SH-SY5Y (cell line): ENCODE results near the gene C14orf119.

Experiments
- GATA2 ChIP-seq: IDR thresholded peaks from 2 replicates; pipeline ENCODE4 v1.6.1; 2011; ENCODE audit warnings: mild to moderate bottlenecking, low read depth, low read length
- GATA3 ChIP-seq: IDR thresholded peaks from 2 replicates; pipeline ENCODE4 v1.6.1; 2011; ENCODE audit warnings: low read depth, mild to moderate bottlenecking, low read length, moderate library complexity

GRCh38 chr14:23139874-23140273, 44.6 kb downstream of the C14orf119 start:
- TF ChIP-seq GATA2 (no peak), GATA3 (no peak)
